ENCODE measurements around the gene STPG4.

Gene STPG4

DNA sequence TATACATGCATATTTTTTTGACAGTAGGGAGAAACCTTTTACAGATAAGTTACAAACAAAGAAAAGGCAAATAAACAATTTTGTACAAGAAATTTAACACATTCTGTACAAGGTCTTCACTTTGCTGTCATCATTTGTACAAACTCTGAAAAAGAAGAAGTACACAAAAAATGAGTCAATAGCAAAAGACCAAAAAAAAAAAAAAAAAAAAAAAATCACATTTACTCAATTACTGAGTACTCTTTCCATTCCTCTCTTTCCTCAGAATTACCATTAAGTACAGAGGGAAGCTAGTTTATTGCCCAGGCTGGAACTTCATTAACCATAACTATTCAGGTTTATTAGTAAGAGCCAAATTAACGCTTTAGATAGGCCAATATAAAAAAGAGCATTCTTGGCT, 5.6 kb upstream of the STPG4 start:
- Histone ChIP-seq H3K27ac (ENCODE audit: low read length) (no peak overlapping the region), H3K4me3 (ENCODE audit: low read length) (no peak overlapping the region), H3K4me2 (ENCODE audit: low read depth, low read length) (no peak overlapping the region), H3K27me3 (replicated peaks; ENCODE audit: insufficient read depth, low read length) (no peaks in the 10 kb centered on the region), H3K9ac (ENCODE audit: low read length) (no peak overlapping the region), H3K79me2 (ENCODE audit: low read length) (peaks cover 47% of the 10 kb centered on the region), H3K4me1 (ENCODE audit: low read length) (peaks cover 15% of the 10 kb centered on the region), H3F3A (ENCODE audit: insufficient read depth, low read length) (peaks cover 74% of the 10 kb centered on the region), H4K20me1 (ENCODE audit: insufficient read depth, low read length) (peaks cover 49% of the 10 kb centered on the region), H3K36me3 (replicated peaks; ENCODE audit: insufficient read depth, low read length) (peaks cover 33% of the 10 kb centered on the region), H3K9me3 (replicated peaks; ENCODE audit: insufficient read depth, low read length) (no peaks in the 10 kb centered on the region), H3K9me2 (replicated peaks; ENCODE audit: insufficient read depth, low read length) (no peaks in the 10 kb centered on the region), H2AFZ (ENCODE audit: low read length) (no peak overlapping the region)
- DNase-seq, result no peak
- TF ChIP-seq, protein P1, sequence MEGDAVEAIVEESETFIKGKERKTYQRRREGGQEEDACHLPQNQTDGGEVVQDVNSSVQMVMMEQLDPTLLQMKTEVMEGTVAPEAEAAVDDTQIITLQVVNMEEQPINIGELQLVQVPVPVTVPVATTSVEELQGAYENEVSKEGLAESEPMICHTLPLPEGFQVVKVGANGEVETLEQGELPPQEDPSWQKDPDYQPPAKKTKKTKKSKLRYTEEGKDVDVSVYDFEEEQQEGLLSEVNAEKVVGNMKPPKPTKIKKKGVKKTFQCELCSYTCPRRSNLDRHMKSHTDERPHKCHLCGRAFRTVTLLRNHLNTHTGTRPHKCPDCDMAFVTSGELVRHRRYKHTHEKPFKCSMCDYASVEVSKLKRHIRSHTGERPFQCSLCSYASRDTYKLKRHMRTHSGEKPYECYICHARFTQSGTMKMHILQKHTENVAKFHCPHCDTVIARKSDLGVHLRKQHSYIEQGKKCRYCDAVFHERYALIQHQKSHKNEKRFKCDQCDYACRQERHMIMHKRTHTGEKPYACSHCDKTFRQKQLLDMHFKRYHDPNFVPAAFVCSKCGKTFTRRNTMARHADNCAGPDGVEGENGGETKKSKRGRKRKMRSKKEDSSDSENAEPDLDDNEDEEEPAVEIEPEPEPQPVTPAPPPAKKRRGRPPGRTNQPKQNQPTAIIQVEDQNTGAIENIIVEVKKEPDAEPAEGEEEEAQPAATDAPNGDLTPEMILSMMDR (IDR thresholded peaks at IDR 0.05; ENCODE audit: low read length), result no peak
- TF ChIP-seq EZH2 (optimal IDR thresholded peaks at IDR 0.05; ENCODE audit: low read depth, low read length) (no peak), EZH2phosphoT487 (IDR thresholded peaks at IDR 0.05; ENCODE audit: low read length) (no peak)

DNA sequence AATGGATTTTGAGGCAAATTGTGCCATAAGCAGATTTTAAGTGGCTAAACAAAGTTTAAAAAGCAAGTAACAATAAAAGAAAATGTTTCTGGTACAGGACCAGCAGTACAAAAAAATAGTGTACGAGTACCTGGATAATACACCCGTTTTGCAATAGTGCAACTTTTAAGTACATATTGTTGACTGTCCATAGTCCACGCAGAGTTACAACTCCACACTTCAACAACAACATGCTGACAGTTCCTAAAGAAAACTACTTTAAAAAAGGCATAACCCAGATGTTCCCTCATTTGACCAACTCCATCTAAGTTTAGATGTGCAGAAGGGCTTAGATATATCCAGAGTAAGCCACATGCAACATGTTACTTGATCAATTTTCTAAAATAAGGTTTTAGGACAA, 5.1 kb upstream of the STPG4 start:
- Histone ChIP-seq H3K27me3 (replicated peaks; ENCODE audit: insufficient read depth, low read length) (no peaks in the 10 kb centered on the region), H2AFZ (ENCODE audit: low read length) (no peak overlapping the region), H3K27ac (ENCODE audit: low read length) (no peak overlapping the region), H3K9ac (ENCODE audit: low read length) (no peak overlapping the region), H3K4me2 (ENCODE audit: low read depth, low read length) (no peak overlapping the region), H3K79me2 (ENCODE audit: low read length) (peaks cover 43% of the 10 kb centered on the region), H3K36me3 (replicated peaks; ENCODE audit: insufficient read depth, low read length) (peaks cover 29% of the 10 kb centered on the region), H3K9me3 (replicated peaks; ENCODE audit: insufficient read depth, low read length) (no peaks in the 10 kb centered on the region), H3K9me2 (replicated peaks; ENCODE audit: insufficient read depth, low read length) (no peaks in the 10 kb centered on the region), H3K4me1 (ENCODE audit: low read length) (peaks cover 19% of the 10 kb centered on the region), H3F3A (ENCODE audit: insufficient read depth, low read length) (peaks cover 78% of the 10 kb centered on the region), H4K20me1 (ENCODE audit: insufficient read depth, low read length) (peaks cover 44% of the 10 kb centered on the region), H3K4me3 (ENCODE audit: low read length) (no peak overlapping the region)
- no peak for DNase-seq
- TF ChIP-seq, protein P1 (IDR thresholded peaks at IDR 0.05; ENCODE audit: low read length), result no peak
- TF ChIP-seq EZH2 (optimal IDR thresholded peaks at IDR 0.05; ENCODE audit: low read depth, low read length) (no peak), EZH2phosphoT487 (IDR thresholded peaks at IDR 0.05; ENCODE audit: low read length) (no peak)

- H4K20me1 ChIP-seq (ENCODE audit: insufficient read depth, low read length), result peaks cover 38% of the 10 kb centered on the region
- H3K36me3 ChIP-seq (replicated peaks; ENCODE audit: insufficient read depth, low read length), result peaks cover 24% of the 10 kb centered on the region
- no peaks in the 10 kb centered on the region for H3K9me3 ChIP-seq (replicated peaks; ENCODE audit: insufficient read depth, low read length)
- H3K4me2 ChIP-seq (ENCODE audit: low read depth, low read length), result no peak overlapping the region
- no peak overlapping the region for H3K9ac ChIP-seq (ENCODE audit: low read length)
- peaks cover 76% of the 10 kb centered on the region for H3F3A ChIP-seq (ENCODE audit: insufficient read depth, low read length)
- DNase-seq, result no peak
- H3K4me3 ChIP-seq (ENCODE audit: low read length), result no peak overlapping the region
- H3K4me1 ChIP-seq (ENCODE audit: low read length), result peaks cover 24% of the 10 kb centered on the region
- H3K79me2 ChIP-seq (ENCODE audit: low read length), result peaks cover 37% of the 10 kb centered on the region
- TF ChIP-seq EZH2 (optimal IDR thresholded peaks at IDR 0.05; ENCODE audit: low read depth, low read length) (no peak), EZH2phosphoT487 (IDR thresholded peaks at IDR 0.05; ENCODE audit: low read length) (no peak)
- TF ChIP-seq, protein P1 (IDR thresholded peaks at IDR 0.05; ENCODE audit: low read length), result no peak
- no peaks in the 10 kb centered on the region for H3K27me3 ChIP-seq (replicated peaks; ENCODE audit: insufficient read depth, low read length)
- H2AFZ ChIP-seq (ENCODE audit: low read length), result no peak overlapping the region
- no peaks in the 10 kb centered on the region for H3K9me2 ChIP-seq (replicated peaks; ENCODE audit: insufficient read depth, low read length)
- no peak overlapping the region for H3K27ac ChIP-seq (ENCODE audit: low read length)
These were observed 4.5 kb upstream of the STPG4 start for GRCh38 chr2:47159627-47160026.

All from MM.1S (cell line).